Measurements from ENCODE around the gene PRDM8.

PRDM8 gene

DNA sequence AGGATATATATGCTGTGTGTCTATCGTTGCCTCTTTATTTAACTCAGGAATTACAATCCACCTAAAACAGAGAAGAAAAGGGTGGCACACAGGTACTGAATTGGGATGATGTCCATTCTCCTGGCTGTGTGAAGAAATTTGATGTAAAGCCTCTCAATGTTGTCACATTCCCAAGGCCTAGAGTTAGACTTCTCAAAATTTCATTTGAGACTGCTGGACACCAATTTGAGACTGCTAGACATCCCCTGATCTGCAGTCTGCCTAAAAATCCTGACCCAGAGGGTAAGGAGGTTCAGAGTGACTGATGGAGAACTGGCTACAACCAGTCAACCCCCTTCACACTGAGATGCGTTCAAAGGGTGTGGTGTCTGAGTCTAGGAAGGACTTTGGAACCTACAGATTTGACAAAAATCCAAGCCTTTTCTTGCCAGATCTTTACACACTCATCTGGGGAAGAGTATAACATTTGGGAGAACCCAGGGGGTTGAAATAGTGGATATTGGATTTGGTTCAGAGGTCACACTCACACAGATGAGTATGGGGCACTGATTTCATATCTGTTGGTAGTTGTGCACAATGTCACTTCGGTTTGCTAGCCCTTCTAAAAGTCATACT, 4.9 kb upstream of the PRDM8 start:
- TF ChIP-seq, protein P1, sequence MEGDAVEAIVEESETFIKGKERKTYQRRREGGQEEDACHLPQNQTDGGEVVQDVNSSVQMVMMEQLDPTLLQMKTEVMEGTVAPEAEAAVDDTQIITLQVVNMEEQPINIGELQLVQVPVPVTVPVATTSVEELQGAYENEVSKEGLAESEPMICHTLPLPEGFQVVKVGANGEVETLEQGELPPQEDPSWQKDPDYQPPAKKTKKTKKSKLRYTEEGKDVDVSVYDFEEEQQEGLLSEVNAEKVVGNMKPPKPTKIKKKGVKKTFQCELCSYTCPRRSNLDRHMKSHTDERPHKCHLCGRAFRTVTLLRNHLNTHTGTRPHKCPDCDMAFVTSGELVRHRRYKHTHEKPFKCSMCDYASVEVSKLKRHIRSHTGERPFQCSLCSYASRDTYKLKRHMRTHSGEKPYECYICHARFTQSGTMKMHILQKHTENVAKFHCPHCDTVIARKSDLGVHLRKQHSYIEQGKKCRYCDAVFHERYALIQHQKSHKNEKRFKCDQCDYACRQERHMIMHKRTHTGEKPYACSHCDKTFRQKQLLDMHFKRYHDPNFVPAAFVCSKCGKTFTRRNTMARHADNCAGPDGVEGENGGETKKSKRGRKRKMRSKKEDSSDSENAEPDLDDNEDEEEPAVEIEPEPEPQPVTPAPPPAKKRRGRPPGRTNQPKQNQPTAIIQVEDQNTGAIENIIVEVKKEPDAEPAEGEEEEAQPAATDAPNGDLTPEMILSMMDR (IDR thresholded peaks at IDR 0.05; ENCODE audit: low read depth, low read length): no peak
- H3K4me3 ChIP-seq (replicated peaks in 1 of 2; ENCODE audit: low read depth in 2 of 2, low read length in 2 of 2): no peak overlapping the region
- no peak for DNase-seq (ENCODE audit: low read depth in 2 of 2)

DNA sequence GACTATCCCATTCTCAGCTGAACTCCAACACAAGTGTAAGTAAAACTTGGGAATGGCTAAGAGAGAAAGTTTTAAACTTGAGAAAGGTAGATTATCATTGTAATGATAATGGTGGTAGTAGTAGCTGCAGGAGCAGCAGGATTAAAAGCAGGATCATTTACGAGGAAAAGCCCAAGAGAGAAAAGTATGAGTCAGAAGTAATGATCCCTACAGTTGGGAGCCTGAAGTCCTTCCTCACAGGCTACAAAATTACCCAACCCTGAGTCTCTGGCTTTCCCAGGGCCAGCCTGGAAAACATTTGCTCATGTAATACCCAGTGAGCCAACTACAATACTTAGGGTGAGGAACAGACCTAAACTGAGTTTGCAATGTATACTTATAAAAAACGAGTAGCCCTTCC, 4.4 kb upstream of the PRDM8 start:
- no peak overlapping the region for H3K4me3 ChIP-seq (replicated peaks in 1 of 2; ENCODE audit: low read depth in 2 of 2, low read length in 2 of 2)
- peak in 1 of 2 donors; percentile 67 for DNase-seq (ENCODE audit: low read depth in 2 of 2)
- TF ChIP-seq, protein P1 (IDR thresholded peaks at IDR 0.05; ENCODE audit: low read depth, low read length): no peak

DNA sequence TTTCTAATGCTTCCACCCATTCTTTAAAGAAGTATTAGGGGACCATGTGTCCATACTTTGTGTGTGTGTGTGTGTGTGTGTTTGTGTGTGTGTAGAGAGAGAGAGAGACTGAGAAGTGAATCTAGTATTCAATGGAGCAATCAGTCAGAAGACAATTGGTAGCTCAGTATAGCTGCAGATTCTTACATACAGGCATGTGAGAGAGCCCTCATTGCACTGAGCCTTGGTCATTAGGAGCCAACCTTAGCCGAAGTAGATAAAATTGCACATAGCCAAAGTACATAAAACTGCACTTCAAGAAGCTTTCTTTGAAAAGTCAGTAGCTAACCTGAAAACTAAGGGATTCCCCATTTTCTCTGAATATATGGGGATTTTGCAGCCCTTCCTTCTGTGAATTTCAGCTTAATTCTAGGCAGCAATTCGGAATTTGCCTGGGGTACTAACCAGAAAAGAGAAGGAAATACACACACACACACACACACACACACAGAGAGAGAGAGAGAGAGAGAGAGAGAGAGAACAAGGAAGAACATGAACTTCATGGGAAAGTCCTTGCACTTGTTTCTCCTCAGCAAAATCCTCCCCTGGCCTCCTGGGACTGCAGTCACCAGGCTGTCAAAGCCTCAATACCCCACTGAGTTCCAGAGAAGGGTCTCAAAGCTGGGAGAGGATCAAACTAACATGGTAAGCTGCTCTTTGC, 1.7 kb upstream of the PRDM8 start:
- H3K4me3 ChIP-seq (replicated peaks in 1 of 2; ENCODE audit: low read depth in 2 of 2, low read length in 2 of 2): no peak overlapping the region
- no peak for DNase-seq (ENCODE audit: low read depth in 2 of 2)
- TF ChIP-seq, protein P1 (IDR thresholded peaks at IDR 0.05; ENCODE audit: low read depth, low read length): no peak

DNA sequence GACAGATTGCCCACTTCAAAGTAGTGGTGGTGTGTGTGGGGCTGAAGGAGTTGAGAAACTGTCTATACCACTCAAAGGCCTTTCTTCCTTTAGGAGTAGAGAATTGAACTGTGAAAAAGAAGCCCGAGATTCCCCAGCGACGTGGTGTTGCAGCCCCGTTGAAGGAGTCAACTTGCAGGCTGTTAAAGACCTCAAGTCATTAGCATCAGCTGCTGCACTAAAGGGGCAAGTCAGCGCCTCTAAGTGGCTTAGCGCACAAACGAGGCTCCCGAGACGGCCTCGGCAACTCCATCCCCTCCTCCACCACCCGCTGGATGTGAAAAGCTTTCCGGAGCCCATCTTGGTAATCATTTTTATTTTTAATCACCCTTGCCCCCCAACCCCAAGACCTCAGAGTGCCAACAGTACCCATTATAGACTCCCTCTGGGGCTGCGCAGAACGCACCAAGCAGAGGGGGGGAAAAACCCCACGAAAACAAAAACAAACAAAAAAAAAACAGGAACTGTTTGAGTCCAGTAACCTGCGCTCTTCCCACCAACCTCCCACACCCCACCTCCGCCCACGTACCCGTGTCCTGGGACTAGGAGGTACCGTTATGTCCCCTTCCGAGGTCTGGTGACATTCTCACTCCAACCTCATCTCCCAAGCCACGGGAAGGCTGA, 913 bp upstream of the PRDM8 start:
- H3K4me3 ChIP-seq (replicated peaks in 1 of 2; ENCODE audit: low read depth in 2 of 2, low read length in 2 of 2): no peak overlapping the region
- TF ChIP-seq, protein P1 (IDR thresholded peaks at IDR 0.05; ENCODE audit: low read depth, low read length): no peak
- no peak for DNase-seq (ENCODE audit: low read depth in 2 of 2)

DNA sequence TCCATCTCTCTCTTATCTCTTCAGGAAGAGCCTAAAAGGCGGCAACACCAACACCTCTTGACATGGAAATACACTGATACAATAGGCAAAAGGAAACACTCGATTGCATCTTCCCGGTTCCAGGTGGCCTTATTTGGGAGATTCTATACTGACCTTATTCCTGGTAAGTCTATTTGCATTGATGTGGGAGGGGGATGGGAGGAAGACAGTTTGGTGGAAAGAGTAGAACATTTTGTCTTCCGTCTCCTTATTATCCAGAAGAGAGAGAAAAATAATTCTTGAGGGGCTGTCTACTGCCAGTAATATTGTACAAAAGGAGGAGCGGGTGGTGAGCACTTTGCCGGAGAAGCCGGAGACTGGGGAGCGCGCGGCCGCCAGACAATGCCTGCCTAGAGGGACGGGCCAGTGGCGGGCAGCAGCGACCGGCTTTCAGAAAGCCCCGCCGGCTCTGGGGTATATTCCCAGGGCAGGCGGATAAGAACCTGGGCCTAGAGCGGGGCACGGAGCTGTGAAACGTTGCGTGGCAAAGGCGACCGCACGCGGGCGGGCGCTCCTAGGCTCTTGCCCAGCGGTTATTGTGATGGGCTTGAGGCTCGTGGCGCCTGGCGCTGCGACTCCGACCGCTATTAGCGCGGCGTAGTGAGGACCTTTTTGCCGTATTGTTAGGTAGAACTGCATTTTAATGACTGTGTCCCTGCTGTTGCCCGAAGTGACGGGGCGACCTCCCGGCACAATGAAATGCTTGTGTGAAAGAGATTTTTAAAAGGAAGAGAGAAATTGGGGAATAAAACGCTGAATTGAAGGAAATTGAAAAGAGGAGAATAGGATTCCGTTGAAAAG, 518 bp downstream of the PRDM8 start:
- DNase-seq (ENCODE audit: low read depth in 2 of 2): no peak
- peak overlapping the region; percentile 26 to 30 for H3K4me3 ChIP-seq (replicated peaks in 1 of 2; ENCODE audit: low read depth in 2 of 2, low read length in 2 of 2)
- TF ChIP-seq, protein P1 (IDR thresholded peaks at IDR 0.05; ENCODE audit: low read depth, low read length): no peak

DNA sequence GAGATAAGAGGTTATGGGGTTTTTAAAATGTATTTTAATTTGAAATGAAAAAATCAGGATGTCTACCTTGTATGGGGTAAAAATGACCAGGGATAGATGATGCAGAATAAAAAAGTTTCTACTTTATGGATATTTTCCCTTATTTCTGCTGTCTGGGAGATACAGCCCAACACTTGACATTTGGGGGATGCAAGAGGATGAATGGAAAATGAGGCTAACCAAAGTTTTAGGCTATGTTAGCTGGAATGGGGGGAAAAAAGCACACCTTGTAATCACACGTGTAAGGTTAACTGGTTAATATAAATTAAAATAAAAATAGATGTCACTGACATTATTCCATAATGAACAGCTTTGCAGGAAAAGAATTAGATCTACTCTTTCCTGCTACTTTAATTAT, 1.1 kb downstream of the PRDM8 start:
- DNase-seq (ENCODE audit: low read depth in 2 of 2): no peak
- H3K4me3 ChIP-seq (replicated peaks in 1 of 2; ENCODE audit: low read depth in 2 of 2, low read length in 2 of 2): peak overlapping the region in 1 of 2 donors; percentile 26
- TF ChIP-seq, protein P1 (IDR thresholded peaks at IDR 0.05; ENCODE audit: low read depth, low read length): no peak
